ENCODE data around the gene DNASE1.
"Not testable (repeated sequence)": the region's sequence is repeated elsewhere in the genome, so short reads cannot be mapped to it uniquely, and the experiment has no call there.

The DNASE1 gene

GRCh38 chr16:3642397-3643094 is 11.9 kb upstream of the DNASE1 start:
- DNase-seq: no peak

GRCh38 chr16:3643095-3643730 is 11.3 kb upstream of the DNASE1 start:
- DNase-seq: no peak

GRCh38 chr16:3645108-3645503 is 9.4 kb upstream of the DNASE1 start:
- DNase-seq: no peak

- DNase-seq: no peak
These were observed 8.8 kb upstream of the DNASE1 start for GRCh38 chr16:3645504-3646347.

- DNase-seq: no peak
These were observed 8.1 kb upstream of the DNASE1 start for GRCh38 chr16:3646348-3646920.

GRCh38 chr16:3650631-3651265 is 3.7 kb upstream of the DNASE1 start:
- no peak for DNase-seq

GRCh38 chr16:3651461-3652372 is 2.8 kb upstream of the DNASE1 start:
- peak; percentile 29 to 71 for DNase-seq

GRCh38 chr16:3652373-3653195 is 1.9 kb upstream of the DNASE1 start:
- DNase-seq: no peak

GRCh38 chr16:3655030-3655395 is 522 bp downstream of the DNASE1 start:
- DNase-seq: no peak

GRCh38 chr16:3655396-3656159 is 1.1 kb downstream of the DNASE1 start:
- no peak for DNase-seq

GRCh38 chr16:3656160-3656490 is 1.6 kb downstream of the DNASE1 start:
- DNase-seq: not testable (repeated sequence)

- no peak for DNase-seq
These were observed 2.3 kb downstream of the DNASE1 start for GRCh38 chr16:3656491-3657468.

GRCh38 chr16:3659251-3659650 is 4.8 kb downstream of the DNASE1 start:
- no peak for DNase-seq

GRCh38 chr16:3661311-3661710 is 6.8 kb downstream of the DNASE1 start:
- DNase-seq: no peak

- DNase-seq: no peak
These were observed 7.4 kb downstream of the DNASE1 start for GRCh38 chr16:3661922-3662321.

- DNase-seq: no peak
These were observed 8.1 kb downstream of the DNASE1 start for GRCh38 chr16:3662601-3663000.

- DNase-seq: no peak
These were observed 9.9 kb downstream of the DNASE1 start for GRCh38 chr16:3664187-3664896.

GRCh38 chr16:3665508-3665907 is 11.0 kb downstream of the DNASE1 start:
- DNase-seq: no peak
